Hepatocyte (in vitro differentiated cells): ENCODE data around the gene TP73. TPM values are rescaled to one million over a fixed set of nuclear protein-coding genes. Genes with fewer than 3 reads are reported as not detected.

Experiments used
- DNase-seq: peaks from one replicate; pipeline ENCODE4 v3.0.0-alpha.2; 2016; ENCODE audit warnings: low spot score
- H2AFZ ChIP-seq: fragments of 200-600 bp; sonication (generic); 2 replicates; pipeline ENCODE4 v1.6.0; 2016; ENCODE audit warnings: antibody characterized with exemption, mild to moderate bottlenecking
- H3K27ac ChIP-seq: fragments of 200-600 bp; sonication (generic); 2 replicates; pipeline ENCODE4 v1.5.1; 2016; ENCODE audit warnings: mild to moderate bottlenecking
- H3K27me3 ChIP-seq: fragments of 200-600 bp; sonication (generic); 2 replicates; pipeline ENCODE4 v1.6.1; 2016
- H3K36me3 ChIP-seq: fragments of 200-600 bp; sonication (generic); replicated peaks from 2 replicates; pipeline ENCODE4 v1.5.1; 2016; ENCODE audit warnings: low read depth; ENCODE audit not compliant: insufficient read depth
- H3K4me1 ChIP-seq: fragments of 200-600 bp; sonication (generic); 2 replicates; pipeline ENCODE4 v1.5.1; 2016; ENCODE audit warnings: mild to moderate bottlenecking, moderate library complexity; ENCODE audit not compliant: insufficient read depth
- H3K4me2 ChIP-seq: fragments of 200-600 bp; sonication (generic); 2 replicates; pipeline ENCODE4 v1.6.0; 2016
- H3K4me3 ChIP-seq: fragments of 200-600 bp; sonication (generic); 2 replicates; pipeline ENCODE4 v1.5.1; 2016; ENCODE audit warnings: mild to moderate bottlenecking
- H3K79me2 ChIP-seq: fragments of 200-600 bp; sonication (generic); 2 replicates; pipeline ENCODE4 v1.6.0; 2017; ENCODE audit warnings: mild to moderate bottlenecking
- H3K9me2 ChIP-seq: fragments of 200-600 bp; sonication (generic); replicated peaks from 2 replicates; pipeline ENCODE4 v1.6.0; 2017; ENCODE audit warnings: mild to moderate bottlenecking; ENCODE audit not compliant: insufficient read depth
- H3K9me3 ChIP-seq: fragments of 200-600 bp; sonication (generic); 2 replicates; pipeline ENCODE4 v1.5.1; 2016; ENCODE audit warnings: low read depth, mild to moderate bottlenecking
- H4K20me1 ChIP-seq: fragments of 200-600 bp; sonication (generic); 2 replicates; pipeline ENCODE4 v1.6.0; 2016; ENCODE audit warnings: mild to moderate bottlenecking; ENCODE audit not compliant: insufficient read depth, poor library complexity, severe bottlenecking
- EZH2 ChIP-seq: fragments of 200-600 bp; sonication (generic); IDR thresholded peaks from 2 replicates; pipeline ENCODE4 v1.6.1; 2016; ENCODE audit warnings: antibody characterized with exemption, mild to moderate bottlenecking, borderline replicate concordance
- EZH2phosphoT487 ChIP-seq: fragments of 200-600 bp; sonication (generic); IDR thresholded peaks from one replicate; pipeline ENCODE4 v1.6.1; 2018; ENCODE audit warnings: antibody characterized with exemption, mild to moderate bottlenecking, low read depth, moderate library complexity; ENCODE audit not compliant: unreplicated experiment, severe bottlenecking
- WGBS: methylation state at CpG from one replicate; pipeline ENCODE4 v1.1.6; 2016; ENCODE audit warnings: low lambda C conversion rate; ENCODE audit errors: missing lambda C conversion rate; 5-methylcytosine and 5-hydroxymethylcytosine counted together
- polyA plus RNA-seq: library from polyadenylated mRNA; unstranded; fragments of >200 nt; fragmentation: Nextera tagmentation; extraction: Ambion mirVana; gene quantifications from 2 replicates; pipeline ENCODE4 v1.2.1, GENCODE V29; 2016
- total RNA-seq: library from RNA; depleted of rRNA; stranded (reverse); fragments of >200 nt; gene quantifications from 2 replicates; pipeline ENCODE4 v1.2.3, GENCODE V29; 2014
- TF ChIP-seq, protein P1 (sequence below): fragments of 200-600 bp; sonication (generic); IDR thresholded peaks from 2 replicates; pipeline ENCODE4 v1.5.1; 2016; ENCODE audit warnings: antibody characterized with exemption, mild to moderate bottlenecking; ENCODE audit not compliant: poor library complexity

TP73 gene
- total and polyA plus RNA-seq, 2 experiments from 2014 or later, result 0.27 to 0.47 TPM

DNA sequence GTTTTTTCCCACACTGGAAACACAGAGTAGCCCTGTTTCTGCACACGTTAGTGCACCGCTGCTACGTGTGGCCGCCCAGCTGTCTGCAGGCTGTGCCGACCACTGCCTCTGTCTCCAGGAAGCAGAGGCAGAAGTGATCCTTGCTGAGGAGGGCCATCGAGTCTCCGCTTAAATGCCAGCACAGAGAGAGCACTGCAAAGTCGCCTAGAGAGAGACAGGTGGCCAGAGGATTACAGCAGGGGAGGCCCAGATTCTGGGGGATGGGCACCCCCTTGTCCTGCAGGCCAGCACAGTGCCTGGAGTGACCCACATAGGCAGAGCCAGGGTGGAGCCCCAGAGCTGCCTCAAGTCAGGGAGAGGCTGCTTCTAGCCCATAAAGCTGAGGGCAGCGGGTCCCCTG, 21.4 kb upstream of the TP73 start:
- no peak overlapping the region for H3K4me2 ChIP-seq
- TF ChIP-seq, protein P1, sequence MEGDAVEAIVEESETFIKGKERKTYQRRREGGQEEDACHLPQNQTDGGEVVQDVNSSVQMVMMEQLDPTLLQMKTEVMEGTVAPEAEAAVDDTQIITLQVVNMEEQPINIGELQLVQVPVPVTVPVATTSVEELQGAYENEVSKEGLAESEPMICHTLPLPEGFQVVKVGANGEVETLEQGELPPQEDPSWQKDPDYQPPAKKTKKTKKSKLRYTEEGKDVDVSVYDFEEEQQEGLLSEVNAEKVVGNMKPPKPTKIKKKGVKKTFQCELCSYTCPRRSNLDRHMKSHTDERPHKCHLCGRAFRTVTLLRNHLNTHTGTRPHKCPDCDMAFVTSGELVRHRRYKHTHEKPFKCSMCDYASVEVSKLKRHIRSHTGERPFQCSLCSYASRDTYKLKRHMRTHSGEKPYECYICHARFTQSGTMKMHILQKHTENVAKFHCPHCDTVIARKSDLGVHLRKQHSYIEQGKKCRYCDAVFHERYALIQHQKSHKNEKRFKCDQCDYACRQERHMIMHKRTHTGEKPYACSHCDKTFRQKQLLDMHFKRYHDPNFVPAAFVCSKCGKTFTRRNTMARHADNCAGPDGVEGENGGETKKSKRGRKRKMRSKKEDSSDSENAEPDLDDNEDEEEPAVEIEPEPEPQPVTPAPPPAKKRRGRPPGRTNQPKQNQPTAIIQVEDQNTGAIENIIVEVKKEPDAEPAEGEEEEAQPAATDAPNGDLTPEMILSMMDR, result no peak
- no peak for TF ChIP-seq EZH2phosphoT487
- no peak for TF ChIP-seq EZH2
- peaks cover 5% of the 10 kb centered on the region for H3K4me1 ChIP-seq
- H3K27me3 ChIP-seq, result no peaks in the 10 kb centered on the region
- H3K4me3 ChIP-seq, result no peak overlapping the region
- H4K20me1 ChIP-seq, result no peaks in the 10 kb centered on the region
- no peaks in the 10 kb centered on the region for H3K9me3 ChIP-seq
- peaks cover 9% of the 10 kb centered on the region for H3K79me2 ChIP-seq
- 94% methylated on average over 9 of the region's 9 CpGs for WGBS
- H3K27ac ChIP-seq, result no peak overlapping the region
- DNase-seq, result no peak
- H3K9me2 ChIP-seq, result no peaks in the 10 kb centered on the region
- H3K36me3 ChIP-seq, result no peaks in the 10 kb centered on the region
- no peak overlapping the region for H2AFZ ChIP-seq

DNA sequence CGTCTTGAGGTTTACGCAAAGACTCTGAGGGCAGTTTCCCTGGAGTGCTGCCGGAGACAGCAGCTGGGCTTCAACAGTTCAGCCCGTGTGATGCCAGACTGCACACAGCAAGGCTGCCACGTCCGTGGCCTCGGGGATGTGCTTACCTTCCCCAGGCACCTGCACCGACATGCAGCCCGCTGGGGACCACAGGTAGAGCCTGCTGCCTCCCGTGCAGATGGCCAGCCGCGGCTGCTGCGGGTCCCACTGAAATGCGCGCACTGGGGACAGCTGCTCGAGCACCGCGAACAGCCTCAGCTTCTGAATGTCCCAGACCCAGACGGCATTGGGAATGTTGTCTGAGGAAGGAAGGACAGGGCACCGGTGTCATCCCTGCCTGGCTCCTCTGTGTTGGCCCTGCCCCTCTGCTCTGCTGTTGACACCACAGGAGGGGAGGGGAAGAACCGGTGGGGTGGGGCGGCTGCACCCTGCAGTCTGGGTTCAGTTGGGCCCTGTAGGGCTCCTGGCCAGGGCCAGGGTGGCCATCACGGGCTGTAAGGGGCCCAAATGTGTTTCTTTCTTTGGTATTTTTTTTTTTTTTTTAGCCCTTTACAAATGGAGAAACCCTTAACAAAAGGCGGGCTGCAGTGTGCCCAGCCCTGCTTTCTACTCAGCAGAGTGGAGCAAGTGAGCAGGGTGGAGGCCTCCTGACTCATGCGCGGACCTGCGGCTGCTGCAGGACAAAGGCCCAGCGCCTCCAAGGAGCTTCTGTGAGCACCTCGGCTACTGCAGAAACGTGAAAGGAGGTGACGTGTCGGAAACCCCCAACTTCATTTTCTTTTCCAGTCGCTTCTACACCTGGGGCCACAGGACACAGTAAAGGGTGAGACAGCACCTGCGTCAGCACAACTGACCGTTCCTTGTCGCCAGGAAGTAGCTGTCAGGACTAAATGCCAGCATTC, 20.7 kb upstream of the TP73 start:
- Histone ChIP-seq H3K9me2 (no peaks in the 10 kb centered on the region), H3K36me3 (no peaks in the 10 kb centered on the region), H3K9me3 (no peaks in the 10 kb centered on the region), H3K27me3 (no peaks in the 10 kb centered on the region), H3K4me1 (no peaks in the 10 kb centered on the region), H3K4me2 (no peak overlapping the region), H3K4me3 (no peak overlapping the region), H3K27ac (no peak overlapping the region), H2AFZ (no peak overlapping the region), H3K79me2 (peaks cover 3% of the 10 kb centered on the region), H4K20me1 (no peaks in the 10 kb centered on the region)
- 88% methylated on average over 36 of the region's 36 CpGs for WGBS
- TF ChIP-seq EZH2phosphoT487, result no peak
- no peak for TF ChIP-seq EZH2
- TF ChIP-seq, protein P1, result no peak
- no peak for DNase-seq

DNA sequence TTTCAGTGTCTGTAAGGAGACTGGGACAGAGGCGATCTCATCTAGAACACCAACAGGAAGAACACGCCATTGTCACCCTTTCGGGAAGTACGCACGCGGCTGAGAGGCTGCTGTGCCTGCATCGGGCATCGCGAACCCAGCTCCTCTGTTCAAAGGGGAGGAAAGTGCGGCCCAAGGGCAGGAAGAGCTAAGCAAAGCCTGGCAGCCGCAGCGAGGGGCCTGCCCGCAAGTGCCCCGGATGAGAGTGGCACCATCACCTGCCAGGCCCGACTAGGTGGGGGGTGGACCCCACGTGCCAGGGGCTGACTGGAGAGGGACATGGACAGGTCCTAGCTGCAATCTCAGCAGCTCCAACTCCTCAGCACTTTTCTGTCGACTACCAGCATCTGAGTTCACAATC, 20.0 kb upstream of the TP73 start:
- Histone ChIP-seq H3K4me3 (no peak overlapping the region), H3K9me2 (no peaks in the 10 kb centered on the region), H3K27me3 (no peaks in the 10 kb centered on the region), H3K4me1 (no peaks in the 10 kb centered on the region), H3K36me3 (no peaks in the 10 kb centered on the region), H3K4me2 (no peak overlapping the region), H2AFZ (no peak overlapping the region), H4K20me1 (no peaks in the 10 kb centered on the region), H3K9me3 (no peaks in the 10 kb centered on the region), H3K79me2 (no peaks in the 10 kb centered on the region), H3K27ac (no peak overlapping the region)
- no peak for DNase-seq
- TF ChIP-seq EZH2, result no peak
- 97% methylated on average over 17 of the region's 17 CpGs for WGBS

DNA sequence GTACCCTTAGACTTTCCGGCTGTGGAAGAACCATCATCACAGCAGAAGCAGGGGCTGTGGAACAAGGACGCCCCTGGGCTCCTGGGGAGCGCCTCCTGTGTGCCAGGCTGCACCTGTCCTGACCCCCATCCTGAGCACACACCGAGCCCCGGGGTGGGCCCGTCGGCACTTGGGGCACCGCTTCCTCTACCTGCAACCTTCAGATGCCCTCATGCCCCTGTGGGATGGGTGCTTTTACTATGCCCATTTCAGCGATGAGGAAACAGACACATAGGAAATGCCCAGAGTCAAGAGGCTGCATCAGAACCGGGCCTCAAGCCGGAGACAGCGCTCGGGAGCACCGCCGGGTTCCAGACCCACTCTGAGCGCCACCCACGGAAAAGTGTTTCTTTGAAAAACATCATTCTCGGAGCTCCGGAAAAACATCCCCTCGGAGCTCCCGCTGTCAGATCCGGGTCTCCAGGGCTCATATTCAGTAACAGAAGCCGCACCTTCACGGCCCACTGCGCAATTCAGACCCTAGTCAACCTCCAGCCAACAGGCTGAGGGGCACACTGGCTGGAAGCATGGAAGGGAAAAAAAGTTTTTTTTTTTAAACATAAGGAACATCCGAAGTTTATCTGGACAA, 19.5 kb upstream of the TP73 start:
- Histone ChIP-seq H3K9me2 (no peaks in the 10 kb centered on the region), H3K27ac (no peak overlapping the region), H3K4me3 (no peak overlapping the region), H4K20me1 (no peaks in the 10 kb centered on the region), H3K4me1 (no peaks in the 10 kb centered on the region), H2AFZ (no peak overlapping the region), H3K4me2 (no peak overlapping the region), H3K9me3 (no peaks in the 10 kb centered on the region), H3K27me3 (no peaks in the 10 kb centered on the region), H3K79me2 (no peaks in the 10 kb centered on the region), H3K36me3 (no peaks in the 10 kb centered on the region)
- 97% methylated on average over 25 of the region's 26 CpGs for WGBS
- TF ChIP-seq, protein P1, result no peak
- no peak for TF ChIP-seq EZH2phosphoT487
- no peak for TF ChIP-seq EZH2
- DNase-seq, result no peak
